DMS79 (cell line): ENCODE results near the gene CD200R1L.

Experiments used
- DNase-seq: peaks from one replicate; lab custom pipeline; 2025; lab: John Stamatoyannopoulos, UW

CD200R1L gene

DNA sequence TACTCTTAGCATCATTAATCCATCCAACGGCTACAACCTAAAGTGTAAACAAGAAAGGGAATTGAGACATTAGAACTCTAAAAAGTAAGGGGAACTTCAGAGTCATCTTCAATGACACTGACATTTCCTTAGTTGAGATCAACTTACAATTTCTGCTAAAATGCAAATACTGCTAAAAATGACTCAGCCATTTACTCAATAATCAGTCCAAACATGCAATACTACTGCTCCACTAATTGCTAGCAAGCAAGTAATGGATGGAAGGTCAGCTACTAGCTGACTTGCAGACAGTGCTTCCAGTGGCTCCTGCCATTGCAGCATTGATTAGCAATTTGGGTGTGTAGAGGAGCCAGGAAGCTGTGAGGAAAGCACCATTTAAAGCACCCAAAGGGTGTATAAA, 28.4 kb downstream of the CD200R1L start:
- no peak for DNase-seq

- no peak for DNase-seq
Measured at GRCh38 chr3:112817797-112818196, 28.9 kb downstream of the CD200R1L start.

- DNase-seq = no peak
Measured at GRCh38 chr3:112817271-112817670, 29.4 kb downstream of the CD200R1L start.

- no peak for DNase-seq
Measured at GRCh38 chr3:112815981-112816380, 30.7 kb downstream of the CD200R1L start.

DNA sequence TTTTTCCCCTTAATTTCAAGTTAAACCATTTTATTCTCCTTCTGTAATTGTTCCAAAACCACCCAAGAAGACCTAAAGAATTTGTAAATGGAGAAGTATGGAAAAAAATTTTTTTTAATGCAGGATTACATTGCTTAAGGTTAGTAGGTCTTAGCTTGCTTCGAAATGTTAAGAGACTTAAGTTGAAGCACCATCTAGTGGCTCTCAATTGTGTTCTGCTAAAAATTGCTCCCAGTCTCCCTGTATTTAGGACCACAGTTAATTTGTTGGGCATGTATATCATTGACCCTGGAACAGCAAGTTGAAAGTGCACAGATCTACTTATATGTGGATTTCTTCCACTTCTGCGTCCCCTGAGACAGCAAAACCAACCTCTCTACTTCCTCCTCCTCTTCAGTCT, 32.4 kb downstream of the CD200R1L start:
- no peak for DNase-seq

- DNase-seq = no peak
Measured at GRCh38 chr3:112813723-112814171, 32.9 kb downstream of the CD200R1L start.

GRCh38 chr3:112813016-112813415, 33.6 kb downstream of the CD200R1L start:
- no peak for DNase-seq

DNA sequence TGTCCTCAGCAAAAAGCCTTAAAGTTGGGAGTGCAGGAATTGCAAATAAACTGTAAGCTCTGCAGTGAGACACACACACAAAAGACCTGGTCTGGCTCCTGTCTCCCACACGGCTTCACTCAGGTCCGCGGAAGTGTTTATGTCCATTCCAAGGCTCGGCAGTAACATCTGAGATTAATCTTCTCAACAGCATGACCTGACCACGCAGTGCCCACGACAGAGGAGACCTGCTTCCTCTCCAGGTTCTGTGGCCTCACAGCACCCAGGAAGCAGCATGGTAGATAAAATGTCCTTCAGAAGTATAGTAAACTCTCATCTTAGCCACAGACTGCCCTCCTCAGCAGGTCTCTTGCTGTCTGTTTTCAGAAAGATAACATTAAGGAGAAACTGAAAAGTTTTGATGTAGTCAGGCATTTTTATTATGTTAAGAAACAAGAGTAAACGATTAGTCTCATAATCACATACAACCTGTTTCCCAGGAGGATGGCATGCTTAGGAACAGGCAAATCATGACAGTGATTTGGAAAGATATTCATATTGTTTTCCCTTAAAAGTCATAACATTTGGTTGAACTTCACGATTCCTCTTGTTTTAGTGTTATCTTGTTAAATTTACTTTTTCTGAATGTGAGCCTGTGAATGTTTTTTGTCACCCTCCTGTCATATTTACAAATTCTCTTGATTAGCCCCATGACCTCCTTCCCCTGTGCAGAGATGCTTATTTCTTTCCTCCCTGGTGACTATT, 34.6 kb downstream of the CD200R1L start:
- DNase-seq = no peak

DNA sequence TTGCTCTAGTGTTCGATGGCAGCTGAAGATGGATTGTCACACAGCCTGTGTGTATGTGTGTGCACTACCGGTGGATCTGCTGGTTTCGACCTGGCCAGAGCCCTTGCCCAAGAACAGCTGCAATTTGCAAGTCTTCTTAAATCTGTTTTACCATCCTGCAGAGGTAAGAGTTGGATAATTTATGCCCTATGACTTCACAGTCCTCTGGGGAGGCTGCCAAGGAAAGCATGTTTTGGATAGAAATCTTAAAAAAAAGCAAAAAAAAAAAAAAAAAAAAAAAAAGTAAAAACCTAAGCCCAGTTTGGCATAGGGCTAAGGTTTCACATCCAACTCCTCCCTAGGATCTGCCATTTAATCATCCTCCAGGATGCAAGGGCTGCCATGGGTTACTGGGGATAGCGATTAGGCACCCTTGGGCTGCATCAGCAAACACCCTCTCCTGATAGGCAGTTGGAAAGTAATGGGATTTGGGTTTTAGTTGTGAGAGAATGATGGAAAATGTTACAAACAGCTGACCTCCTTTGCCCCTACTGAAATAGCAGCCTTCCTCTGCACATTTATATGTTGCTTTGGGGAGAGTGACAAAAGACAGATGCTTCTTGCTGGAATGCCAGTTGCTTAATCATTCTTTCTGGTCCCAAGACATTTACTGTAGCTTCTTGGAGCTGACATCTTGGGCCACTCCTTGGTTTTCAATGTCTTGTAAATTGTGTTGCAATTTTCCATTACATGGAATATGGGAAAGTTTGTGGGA, 35.4 kb downstream of the CD200R1L start:
- no peak for DNase-seq

DNA sequence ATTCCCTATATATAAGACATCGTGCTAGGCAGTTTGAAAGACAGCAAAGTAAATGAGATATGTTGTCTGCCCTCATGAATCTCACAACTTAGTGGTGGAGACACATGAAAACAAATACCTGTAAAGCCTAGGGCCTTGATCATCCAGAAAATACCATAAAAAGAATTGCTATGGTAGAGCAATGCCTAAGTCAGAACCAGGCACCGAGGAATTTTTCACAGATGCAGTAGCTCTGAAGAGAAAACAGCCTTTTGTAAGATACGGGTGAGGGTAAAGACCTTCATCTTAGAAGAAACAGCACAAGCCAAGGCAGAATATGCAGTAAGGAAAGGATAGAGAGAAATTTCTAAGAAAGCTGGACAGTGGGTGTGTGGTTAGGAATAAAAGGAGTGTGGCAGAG, 36.1 kb downstream of the CD200R1L start:
- DNase-seq = no peak

GRCh38 chr3:112808136-112808535, 38.5 kb downstream of the CD200R1L start:
- no peak for DNase-seq

DNA sequence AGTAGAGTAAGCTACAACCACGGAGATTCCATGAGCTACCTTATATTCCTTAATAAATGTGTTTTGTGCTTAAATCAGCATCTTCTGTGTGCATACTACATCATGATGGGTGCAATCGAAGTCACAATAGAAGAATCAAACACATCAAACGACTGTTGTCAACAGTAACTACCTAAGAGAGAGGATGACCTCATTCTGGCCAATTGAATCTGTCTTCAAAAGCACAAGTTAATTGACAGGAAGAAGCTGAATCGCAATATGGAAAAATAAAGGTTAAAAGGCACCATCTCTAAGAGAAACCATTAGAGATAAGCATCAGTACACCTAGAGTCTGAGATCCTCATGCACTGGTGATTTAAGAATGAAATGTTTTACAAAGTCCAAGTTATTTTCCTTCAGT, 39.0 kb downstream of the CD200R1L start:
- DNase-seq = no peak

DNA sequence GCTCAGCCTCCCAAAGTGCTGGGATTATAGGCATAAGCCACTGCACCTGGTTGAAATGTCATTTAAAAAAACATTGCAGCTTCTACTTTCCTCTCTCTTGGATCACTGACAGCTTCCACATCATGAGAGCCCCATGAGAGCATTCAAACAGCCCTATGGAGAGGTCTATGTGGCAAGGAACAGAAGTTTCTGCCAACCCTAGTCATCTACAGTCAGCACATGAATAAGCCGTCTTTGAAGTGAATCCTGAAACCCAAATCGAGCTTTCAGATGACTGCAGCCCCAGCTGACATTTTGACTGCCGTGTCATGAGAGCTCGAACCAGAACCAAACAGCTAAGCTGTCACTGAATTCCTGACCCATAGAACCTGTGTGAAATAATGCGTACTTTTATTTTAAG, 39.8 kb downstream of the CD200R1L start:
- no peak for DNase-seq

- no peak for DNase-seq
Measured at GRCh38 chr3:112805126-112805525, 41.5 kb downstream of the CD200R1L start.

- DNase-seq = no peak
Measured at GRCh38 chr3:112804021-112804420, 42.6 kb downstream of the CD200R1L start.

- DNase-seq = no peak
Measured at GRCh38 chr3:112803467-112803866, 43.2 kb downstream of the CD200R1L start.

DNA sequence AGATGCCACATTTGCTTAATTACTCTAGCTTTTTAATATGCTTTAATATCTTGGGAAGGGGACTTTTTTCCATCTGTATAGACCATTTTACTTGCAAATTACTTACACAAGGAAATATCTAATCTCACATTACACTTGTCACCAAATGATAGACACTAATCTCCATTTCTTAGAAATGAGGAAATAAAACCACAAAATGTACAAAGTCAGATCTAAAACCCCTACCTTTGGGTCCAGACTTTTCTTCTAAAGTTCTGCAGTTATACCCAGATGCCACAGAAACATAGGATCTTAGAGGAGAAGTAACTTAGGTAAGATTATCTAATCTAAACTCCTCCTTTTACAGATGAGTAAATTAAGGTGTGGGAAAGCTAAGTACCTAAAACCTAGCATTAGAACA, 44.3 kb downstream of the CD200R1L start:
- DNase-seq = no peak

GRCh38 chr3:112799946-112800345, 46.7 kb downstream of the CD200R1L start:
- peak; percentile 15 for DNase-seq

DNA sequence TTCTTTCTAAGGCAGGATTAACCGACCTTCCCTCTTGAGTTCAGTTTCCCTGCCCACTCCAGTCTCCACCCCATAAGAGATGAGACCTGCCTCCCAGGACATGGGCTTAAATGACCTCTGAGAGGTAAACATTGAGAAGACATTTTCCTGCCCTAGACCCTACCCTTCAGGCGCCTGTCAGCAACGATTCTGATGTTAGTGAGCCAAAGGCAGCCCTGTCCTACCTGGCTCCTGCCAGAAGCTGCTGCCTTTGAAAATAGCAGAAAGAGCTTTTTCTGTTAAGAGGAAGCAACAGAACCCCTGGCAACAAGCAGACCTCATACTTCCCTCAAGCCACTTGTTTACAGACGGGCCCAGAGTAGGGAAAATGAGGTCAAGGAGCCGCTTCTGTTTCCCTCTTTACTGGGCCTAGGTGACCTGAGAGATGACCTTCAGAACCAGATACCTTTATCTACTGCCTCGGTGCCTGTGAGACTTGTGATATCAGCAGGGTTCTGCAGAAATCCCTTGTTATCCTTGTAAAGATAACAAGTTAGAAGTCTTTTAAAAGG, 52.0 kb downstream of the CD200R1L start:
- DNase-seq = no peak

DNA sequence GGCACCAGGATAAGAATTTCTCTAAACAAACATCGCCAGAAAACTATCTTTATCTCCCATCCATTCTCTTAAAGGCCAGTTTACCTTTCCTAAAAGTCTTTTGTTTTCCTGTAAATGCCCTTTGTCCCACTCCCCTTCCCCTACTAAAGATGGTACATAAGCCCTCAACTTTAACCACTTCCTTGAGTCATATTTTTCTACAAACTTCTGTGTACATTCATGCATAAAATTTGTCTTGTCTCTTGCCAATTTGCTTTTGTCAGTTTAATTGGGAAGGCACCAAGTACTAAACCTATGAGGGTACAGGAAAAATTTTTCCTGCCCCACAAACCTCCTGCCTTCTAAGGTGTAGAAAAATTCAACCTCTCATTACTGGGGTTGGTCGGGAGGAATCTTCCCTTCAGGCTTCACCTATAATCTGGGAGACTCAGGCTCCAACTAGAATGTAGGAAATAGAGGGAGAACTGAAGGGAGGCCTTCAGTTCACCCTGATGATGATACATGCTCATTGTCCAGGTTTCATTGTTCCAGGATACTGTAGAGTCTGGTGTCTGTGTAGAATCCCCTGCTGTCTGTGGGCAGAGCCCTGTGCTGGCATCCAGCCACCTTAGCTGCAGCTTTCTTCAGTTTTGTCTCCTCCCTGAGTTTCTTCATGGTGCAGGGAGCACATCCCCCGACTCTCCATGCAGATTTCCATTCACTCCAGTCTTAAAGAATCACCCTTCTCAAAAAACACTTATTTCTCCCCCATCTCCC, 53.2 kb downstream of the CD200R1L start:
- no peak for DNase-seq

DNA sequence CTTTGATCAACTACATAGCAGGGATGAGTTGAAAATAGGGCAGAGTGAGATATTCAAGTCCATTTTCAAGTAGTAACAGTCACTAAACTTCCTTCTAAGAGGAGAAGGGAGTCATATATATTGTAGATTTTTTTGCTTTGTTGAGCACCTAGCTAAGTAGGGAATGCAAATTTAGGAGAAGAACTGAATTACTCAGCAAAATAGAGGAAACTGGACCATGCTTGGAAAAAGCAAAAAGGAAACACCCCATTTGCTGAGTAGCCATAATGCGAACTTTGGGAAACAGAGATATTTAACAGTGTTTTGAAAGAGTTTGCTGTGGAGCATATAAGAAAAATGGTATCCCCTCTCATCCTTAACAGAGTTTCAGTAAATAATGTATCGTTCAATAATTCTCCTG, 54.9 kb downstream of the CD200R1L start:
- no peak for DNase-seq

GRCh38 chr3:112789787-112790186, 56.9 kb downstream of the CD200R1L start:
- no peak for DNase-seq
